Astrocyte of the cerebellum (primary cell): ENCODE measurements around the gene CDH24.
A peak's percentile ranks its signal among the peaks of the same experiment; 100 is the strongest.

Experiments
- DNase-seq: peaks from one replicate; pipeline ENCODE4 v3.0.0-alpha.2; 2011; ENCODE audit warnings: low read depth
- H3K4me3 ChIP-seq: 2 replicates; pipeline ENCODE4 v1.5.1; 2011; ENCODE audit warnings: mild to moderate bottlenecking, low read depth, low read length, moderate library complexity
- CTCF ChIP-seq: IDR thresholded peaks from 2 replicates; pipeline ENCODE4 v1.5.1; 2012; ENCODE audit warnings: low read length, low read depth, moderate library complexity, mild to moderate bottlenecking; ENCODE audit errors: missing control alignments
- in situ Hi-C: cut with HindIII; loops from 2 replicates; pipeline ENCODE4 v1.10.0; 2017; ENCODE audit warnings: low sequenced_read_pairs

CDH24 gene

GRCh38 chr14:23035303-23036144 lies 21.8 kb downstream of the CDH24 start:
- no peak for TF ChIP-seq CTCF
- in situ Hi-C loops, result no loop called here
- peak overlapping the region; percentile 96 for H3K4me3 ChIP-seq
- no peak for DNase-seq

GRCh38 chr14:23034498-23035302 lies 22.6 kb downstream of the CDH24 start, which contains the start of gene PSMB5:
TSS of gene PSMB5 (minus strand) at chr14:23034900. CDS start at chr14:23034881, 19 bp downstream.
- H3K4me3 ChIP-seq, result peak within 1 kb of the TSS; percentile 96
- peak; percentile 90 for DNase-seq
- in situ Hi-C loops, result no loop called here
- TF ChIP-seq CTCF, result peak; percentile 8

- H3K4me3 ChIP-seq, result peak overlapping the region; percentile 96
- in situ Hi-C loops, result no loop called here
- no peak for DNase-seq
- TF ChIP-seq CTCF, result no peak
Measured at GRCh38 chr14:23033801-23034497, 23.4 kb downstream of the CDH24 start.

- in situ Hi-C loops, result no loop called here
- DNase-seq, result no peak
- no peak for TF ChIP-seq CTCF
- peak overlapping the region; percentile 96 for H3K4me3 ChIP-seq
Measured at GRCh38 chr14:23033251-23033727, 24.0 kb downstream of the CDH24 start.

GRCh38 chr14:23030936-23031335 lies 26.4 kb downstream of the CDH24 start:
- H3K4me3 ChIP-seq, result no peak overlapping the region
- no peak for TF ChIP-seq CTCF
- in situ Hi-C loops, result no loop called here

GRCh38 chr14:23028799-23029198 lies 28.5 kb downstream of the CDH24 start:
- no peak for DNase-seq
- in situ Hi-C loops, result no loop called here
- no peak for TF ChIP-seq CTCF
- H3K4me3 ChIP-seq, result no peak overlapping the region

More at GRCh38 chr14:23030936-23031335, 26.4 kb downstream of the CDH24 start:
- no peak for DNase-seq
